GM18507 (cell line): ENCODE measurements around the gene BCR.
A peak's percentile ranks its signal among the peaks of the same experiment; 100 is the strongest.

ENCODE experiments used
- DNase-seq: peaks from one replicate; pipeline ENCODE4 v3.0.0; 2011; ENCODE audit warnings: low read depth; ENCODE audit not compliant: insufficient read length; ENCODE audit errors: extremely low spot score
- FAIRE-seq: peaks from 2 replicates; lab custom pipeline; 2011; peaks lifted over from hg19 to GRCh38; lab: Jason Lieb, UNC

BCR gene

GRCh38 chr22:23280356-23281052 is 100.2 kb downstream of the BCR start:
- FAIRE-seq = no peak

GRCh38 chr22:23281053-23281405 is 100.7 kb downstream of the BCR start:
- DNase-seq (no peak), FAIRE-seq (no peak)

More at GRCh38 chr22:23280356-23281052, 100.2 kb downstream of the BCR start:
- no peak for DNase-seq

- FAIRE-seq (peak; percentile 64), DNase-seq (peak; percentile 76)
Measured at GRCh38 chr22:23281406-23282088, 101.2 kb downstream of the BCR start.

- no peak for FAIRE-seq
Measured at GRCh38 chr22:23282089-23282501, 101.8 kb downstream of the BCR start.

GRCh38 chr22:23282516-23282915 is 102.2 kb downstream of the BCR start:
- DNase-seq = no peak
- no peak for FAIRE-seq

More at GRCh38 chr22:23282089-23282501, 101.8 kb downstream of the BCR start:
- DNase-seq = no peak

GRCh38 chr22:23282986-23283385 is 102.7 kb downstream of the BCR start:
- FAIRE-seq (no peak), DNase-seq (no peak)

GRCh38 chr22:23283591-23284503 is 103.5 kb downstream of the BCR start:
- FAIRE-seq (no peak), DNase-seq (no peak)

GRCh38 chr22:23284504-23285033 is 104.3 kb downstream of the BCR start:
- FAIRE-seq (no peak), DNase-seq (no peak)

- DNase-seq = no peak
- FAIRE-seq = no peak
Measured at GRCh38 chr22:23285236-23285635, 104.9 kb downstream of the BCR start.

GRCh38 chr22:23285734-23286133 is 105.4 kb downstream of the BCR start:
- no peak for DNase-seq
- no peak for FAIRE-seq

GRCh38 chr22:23286296-23286695 is 106.0 kb downstream of the BCR start:
- FAIRE-seq = no peak
- no peak for DNase-seq

- DNase-seq (no peak), FAIRE-seq (no peak)
Measured at GRCh38 chr22:23287136-23288095, 107.1 kb downstream of the BCR start.

- no peak for DNase-seq
- FAIRE-seq = no peak
Measured at GRCh38 chr22:23288301-23289129, 108.2 kb downstream of the BCR start.

- no peak for FAIRE-seq
Measured at GRCh38 chr22:23289130-23289503, 108.8 kb downstream of the BCR start.

GRCh38 chr22:23289851-23290724 is 109.8 kb downstream of the BCR start:
- peak; percentile 48 for DNase-seq
- no peak for FAIRE-seq

More at GRCh38 chr22:23289130-23289503, 108.8 kb downstream of the BCR start:
- no peak for DNase-seq

- DNase-seq = no peak
- FAIRE-seq = no peak
Measured at GRCh38 chr22:23291806-23292452, 111.6 kb downstream of the BCR start.
